Activated CD4-positive, alpha-beta T cell treated with anti-CD3 and anti-CD28 coated beads, Interleukin-2, amount 10 ng/mL, durations not matched to agents 7 days and 5 days (primary cell): ENCODE measurements around the gene HECW1. TPM values are rescaled to one million over a fixed set of nuclear protein-coding genes. Genes with fewer than 3 reads are reported as not detected.

Source experiments
- CTCF ChIA-PET: fragments of 350-600 bp; sonication (Branson Sonifier 250); formaldehyde crosslinking; loops from one replicate; lab custom pipeline; 2021; ENCODE audit warnings: antibody characterized with exemption; lab: Charles Lee
- POLR2A ChIA-PET: fragments of 350-600 bp; sonication (Branson Sonifier 250); formaldehyde crosslinking; loops from one replicate; lab custom pipeline; 2021; ENCODE audit warnings: antibody characterized with exemption; lab: Charles Lee
- DNase-seq: peaks from one replicate; pipeline ENCODE4 v3.0.0-alpha.2; 2020
- H3K27ac Mint-ChIP-seq: one replicate; pipeline ENCODE4 v1.8.0; 2021; ENCODE audit warnings: mild to moderate bottlenecking, moderate library complexity, mixed read lengths
- H3K27me3 Mint-ChIP-seq: one replicate; pipeline ENCODE4 v1.8.0; 2021; ENCODE audit warnings: mixed read lengths
- H3K36me3 Mint-ChIP-seq: one replicate; pipeline ENCODE4 v1.8.0; 2021; ENCODE audit warnings: low read depth, mixed read lengths
- H3K4me1 Mint-ChIP-seq: one replicate; pipeline ENCODE4 v1.8.0; 2021; ENCODE audit warnings: mixed read lengths
- H3K4me3 Mint-ChIP-seq: one replicate; pipeline ENCODE4 v1.8.0; 2021; ENCODE audit warnings: mild to moderate bottlenecking, moderate library complexity, mixed read lengths
- H3K9me3 Mint-ChIP-seq: one replicate; pipeline ENCODE4 v1.8.0; 2021; ENCODE audit warnings: mixed read lengths
- total RNA-seq, 2 experiments: library from RNA; stranded (reverse); gene quantifications; one replicate each; pipeline ENCODE4 v1.2.3, GENCODE V29; 2021

HECW1 gene
- total RNA-seq, 2 experiments from 2014 or later = not detected

GRCh38 chr7:43274752-43275151, 162.3 kb downstream of the HECW1 start:
- Mint-ChIP-seq H3K4me3 (no peak overlapping the region), H3K27me3 (peaks cover 23% of the 10 kb centered on the region), H3K27ac (no peak overlapping the region), H3K4me1 (no peaks in the 10 kb centered on the region), H3K9me3 (no peaks in the 10 kb centered on the region), H3K36me3 (no peaks in the 10 kb centered on the region)
- CTCF ChIA-PET = no interaction called here
- POLR2A ChIA-PET = no interaction called here
- DNase-seq = no peak

DNA sequence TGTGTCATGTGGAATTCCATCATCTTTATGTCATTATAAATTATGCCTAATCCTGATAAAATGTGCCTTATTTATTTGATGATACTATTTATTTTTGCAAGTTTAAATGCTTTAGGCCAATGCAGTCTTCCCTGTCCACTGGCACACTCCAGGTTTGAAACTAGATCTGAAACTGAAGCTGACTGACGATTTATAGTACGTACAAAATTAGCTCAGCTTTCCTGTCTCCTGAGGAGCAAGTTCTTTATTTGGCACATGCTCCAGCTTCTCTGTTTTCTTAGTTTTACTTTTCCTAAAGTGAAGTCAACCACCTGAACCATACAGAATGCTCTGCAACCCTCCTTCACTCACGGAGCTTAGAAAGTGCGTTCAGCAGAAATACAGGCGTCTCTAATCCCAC, 164.1 kb downstream of the HECW1 start:
- CTCF ChIA-PET = no interaction called here
- Mint-ChIP-seq H3K4me3 (no peak overlapping the region), H3K36me3 (no peaks in the 10 kb centered on the region), H3K27ac (no peak overlapping the region), H3K27me3 (peaks cover 18% of the 10 kb centered on the region), H3K4me1 (no peaks in the 10 kb centered on the region), H3K9me3 (no peaks in the 10 kb centered on the region)
- POLR2A ChIA-PET = no interaction called here
- DNase-seq = no peak

- Mint-ChIP-seq H3K27me3 (peaks cover 15% of the 10 kb centered on the region), H3K36me3 (no peaks in the 10 kb centered on the region), H3K27ac (no peak overlapping the region), H3K4me1 (no peaks in the 10 kb centered on the region), H3K9me3 (no peaks in the 10 kb centered on the region), H3K4me3 (no peak overlapping the region)
- ChIA-PET POLR2A (no interaction called here), CTCF (interaction anchor here (0.6 kb wide), 1 partner anchor 44 kb away, joined by 3 read pairs; no protein-coding TSS in a partner anchor)
- no peak for DNase-seq
Measured at GRCh38 chr7:43278088-43278644, 165.7 kb downstream of the HECW1 start.

GRCh38 chr7:43281268-43281667, 168.8 kb downstream of the HECW1 start:
- Mint-ChIP-seq H3K4me1 (no peaks in the 10 kb centered on the region), H3K36me3 (no peaks in the 10 kb centered on the region), H3K27me3 (peaks cover 15% of the 10 kb centered on the region), H3K27ac (no peak overlapping the region), H3K4me3 (no peak overlapping the region), H3K9me3 (no peaks in the 10 kb centered on the region)
- DNase-seq = no peak
- POLR2A ChIA-PET = no interaction called here
- CTCF ChIA-PET = interaction anchor here (0.6 kb wide), 1 partner anchor 50 kb away, joined by 5 read pairs; no protein-coding TSS in a partner anchor

GRCh38 chr7:43283706-43284105, 171.3 kb downstream of the HECW1 start:
- ChIA-PET POLR2A (no interaction called here), CTCF (no interaction called here)
- Mint-ChIP-seq H3K4me1 (no peaks in the 10 kb centered on the region), H3K4me3 (no peak overlapping the region), H3K27ac (no peak overlapping the region), H3K27me3 (peaks cover 10% of the 10 kb centered on the region), H3K9me3 (no peaks in the 10 kb centered on the region), H3K36me3 (no peaks in the 10 kb centered on the region)
- no peak for DNase-seq

- CTCF ChIA-PET = no interaction called here
- H3K9me3 Mint-ChIP-seq = peaks cover 5% of the 10 kb centered on the region
- no peak for DNase-seq
- no peaks in the 10 kb centered on the region for H3K4me1 Mint-ChIP-seq
- POLR2A ChIA-PET = no interaction called here
- peaks cover under 1% of the 10 kb centered on the region for H3K27me3 Mint-ChIP-seq
- no peaks in the 10 kb centered on the region for H3K36me3 Mint-ChIP-seq
- H3K4me3 Mint-ChIP-seq = no peak overlapping the region
- no peak overlapping the region for H3K27ac Mint-ChIP-seq
Measured at GRCh38 chr7:43289826-43290225, 177.4 kb downstream of the HECW1 start.

- H3K27ac Mint-ChIP-seq = no peak overlapping the region
- peaks cover 5% of the 10 kb centered on the region for H3K9me3 Mint-ChIP-seq
- H3K4me1 Mint-ChIP-seq = no peaks in the 10 kb centered on the region
- no peak for DNase-seq
- peaks cover 3% of the 10 kb centered on the region for H3K27me3 Mint-ChIP-seq
- H3K4me3 Mint-ChIP-seq = no peak overlapping the region
- ChIA-PET POLR2A (no interaction called here), CTCF (no interaction called here)
- no peaks in the 10 kb centered on the region for H3K36me3 Mint-ChIP-seq
Measured at GRCh38 chr7:43290978-43291377, 178.5 kb downstream of the HECW1 start.

DNA sequence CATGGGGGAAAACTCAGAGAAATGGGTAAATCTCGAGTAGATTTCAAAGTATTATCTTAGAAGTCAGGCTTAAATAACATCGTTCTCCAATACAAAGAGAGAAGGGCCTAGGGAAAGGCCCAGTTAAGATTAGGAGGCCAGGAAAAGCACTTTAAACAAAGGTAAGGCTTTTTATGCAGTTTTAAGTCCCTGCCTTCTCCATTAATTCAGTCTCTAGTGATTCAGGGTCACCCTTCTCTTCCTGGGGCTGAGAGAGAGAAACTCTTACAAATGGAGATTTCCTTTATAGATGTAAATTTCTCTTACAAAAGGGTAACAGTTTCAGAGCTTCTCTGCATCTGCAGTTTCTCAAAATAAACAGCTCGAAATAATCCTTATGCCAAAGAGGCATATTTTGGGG, 179.3 kb downstream of the HECW1 start:
- H3K27ac Mint-ChIP-seq = no peak overlapping the region
- no peaks in the 10 kb centered on the region for H3K4me1 Mint-ChIP-seq
- H3K27me3 Mint-ChIP-seq = peaks cover 3% of the 10 kb centered on the region
- H3K36me3 Mint-ChIP-seq = no peaks in the 10 kb centered on the region
- H3K9me3 Mint-ChIP-seq = peaks cover 5% of the 10 kb centered on the region
- ChIA-PET CTCF (no interaction called here), POLR2A (no interaction called here)
- no peak overlapping the region for H3K4me3 Mint-ChIP-seq
- no peak for DNase-seq

DNA sequence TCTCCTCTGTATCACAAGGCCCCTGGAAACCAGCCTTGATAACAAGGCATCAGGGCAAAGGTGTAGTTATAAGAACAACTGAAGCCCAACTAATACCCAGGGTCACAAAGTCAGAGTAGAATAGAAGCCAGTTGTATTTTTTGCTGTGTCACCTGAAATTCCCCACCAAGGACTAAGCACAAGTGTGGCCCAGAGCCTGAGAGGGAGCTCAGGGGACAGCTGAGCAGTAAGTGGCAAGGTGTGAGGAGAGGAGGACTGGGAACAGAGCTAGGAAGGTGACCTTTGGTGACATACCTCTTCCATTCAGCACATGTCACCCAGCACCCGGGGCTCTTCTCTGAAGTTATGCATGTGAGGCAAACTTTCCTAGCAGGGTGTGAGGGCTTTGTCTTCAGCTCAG, 179.9 kb downstream of the HECW1 start:
- Mint-ChIP-seq H3K27me3 (peaks cover 3% of the 10 kb centered on the region), H3K27ac (no peak overlapping the region)

GRCh38 chr7:43294080-43294630, 181.7 kb downstream of the HECW1 start:
- no peaks in the 10 kb centered on the region for H3K4me1 Mint-ChIP-seq
- no peak overlapping the region for H3K27ac Mint-ChIP-seq
- ChIA-PET POLR2A (no interaction called here), CTCF (interaction anchor here (1.2 kb wide), 1 partner anchor 11 kb away, joined by 3 read pairs; no protein-coding TSS in a partner anchor)
- no peak overlapping the region for H3K4me3 Mint-ChIP-seq
- H3K27me3 Mint-ChIP-seq = peaks cover 6% of the 10 kb centered on the region
- peaks cover 5% of the 10 kb centered on the region for H3K9me3 Mint-ChIP-seq
- no peaks in the 10 kb centered on the region for H3K36me3 Mint-ChIP-seq
- DNase-seq = no peak

More for the DNA sequence above, 179.9 kb downstream of the HECW1 start:
- no peaks in the 10 kb centered on the region for H3K36me3 Mint-ChIP-seq
- ChIA-PET CTCF (no interaction called here), POLR2A (no interaction called here)
- H3K9me3 Mint-ChIP-seq = peaks cover 5% of the 10 kb centered on the region
- DNase-seq = no peak
- no peak overlapping the region for H3K4me3 Mint-ChIP-seq
- H3K4me1 Mint-ChIP-seq = no peaks in the 10 kb centered on the region

DNA sequence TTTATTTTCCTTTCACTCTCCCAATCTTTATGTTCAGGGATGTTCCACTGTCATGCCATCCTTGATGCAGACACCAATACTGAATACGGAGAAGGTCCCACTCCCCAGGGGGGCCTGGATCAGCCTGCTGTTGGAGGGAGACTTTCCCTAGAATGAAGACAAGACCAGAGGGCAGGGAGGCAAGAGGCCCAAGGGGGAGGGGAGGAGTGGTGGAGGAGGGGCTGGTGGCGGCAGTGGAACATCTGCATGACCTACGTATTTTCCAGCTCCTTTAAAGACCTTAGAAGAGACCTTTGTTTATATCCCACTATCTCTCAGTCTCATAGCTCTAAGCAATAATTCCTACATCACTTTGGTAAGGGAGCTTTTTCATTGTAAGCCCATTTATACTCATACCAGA, 183.0 kb downstream of the HECW1 start:
- Mint-ChIP-seq H3K9me3 (peaks cover 5% of the 10 kb centered on the region), H3K36me3 (no peaks in the 10 kb centered on the region), H3K4me3 (no peak overlapping the region), H3K27me3 (peaks cover 9% of the 10 kb centered on the region), H3K27ac (no peak overlapping the region), H3K4me1 (no peaks in the 10 kb centered on the region)
- DNase-seq = no peak
- ChIA-PET CTCF (interaction anchor here (1.2 kb wide), 1 partner anchor 10 kb away, joined by 3 read pairs; no protein-coding TSS in a partner anchor), POLR2A (no interaction called here)

DNA sequence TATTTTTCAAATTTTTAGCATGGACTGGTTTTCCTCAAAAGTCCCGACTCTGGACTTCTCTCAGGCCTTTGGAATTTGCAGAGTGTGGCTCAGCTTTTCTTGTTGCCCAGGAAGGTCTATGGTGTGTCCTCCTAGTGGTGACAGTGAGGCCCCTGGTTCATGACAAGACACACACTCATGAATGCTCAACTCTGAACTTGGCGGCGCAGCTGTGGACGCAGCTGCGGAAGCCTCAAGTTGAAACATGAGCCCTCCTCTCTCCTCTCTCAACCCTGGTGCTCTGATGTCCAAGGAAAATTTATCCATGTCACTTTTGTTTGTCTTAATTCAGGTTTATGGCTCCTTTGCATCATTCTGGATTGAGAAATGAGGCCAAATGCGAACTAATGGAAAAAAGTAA, 183.9 kb downstream of the HECW1 start:
- no peak for DNase-seq
- peaks cover 2% of the 10 kb centered on the region for H3K9me3 Mint-ChIP-seq
- no peaks in the 10 kb centered on the region for H3K4me1 Mint-ChIP-seq
- H3K27me3 Mint-ChIP-seq = peaks cover 10% of the 10 kb centered on the region
- H3K27ac Mint-ChIP-seq = no peak overlapping the region
- no peak overlapping the region for H3K4me3 Mint-ChIP-seq
- POLR2A ChIA-PET = no interaction called here
- H3K36me3 Mint-ChIP-seq = no peaks in the 10 kb centered on the region
- CTCF ChIA-PET = no interaction called here

DNA sequence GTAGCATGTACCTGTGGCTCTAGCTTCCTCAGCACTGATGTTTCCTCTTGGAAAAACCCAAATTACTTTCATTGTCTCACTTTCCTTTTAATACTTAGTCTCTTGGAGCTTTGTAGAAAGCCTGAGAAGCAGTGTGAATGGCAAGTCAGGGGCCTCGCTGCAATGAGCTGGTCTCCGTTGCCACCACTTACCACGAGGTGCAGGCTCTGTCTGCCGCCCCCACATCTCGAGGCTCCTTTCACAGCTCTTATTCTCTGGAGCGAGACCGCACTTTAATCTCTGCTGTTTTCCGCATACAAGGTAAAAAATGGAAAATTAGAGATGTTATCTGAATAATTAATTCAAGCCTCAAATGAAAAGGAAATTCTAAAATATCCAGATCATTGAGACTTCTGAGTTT, 186.2 kb downstream of the HECW1 start:
- H3K27ac Mint-ChIP-seq = no peak overlapping the region
- CTCF ChIA-PET = no interaction called here
- H3K4me1 Mint-ChIP-seq = no peaks in the 10 kb centered on the region

GRCh38 chr7:43300121-43300520, 187.7 kb downstream of the HECW1 start:
- Mint-ChIP-seq H3K9me3 (no peaks in the 10 kb centered on the region), H3K4me1 (no peaks in the 10 kb centered on the region), H3K27ac (no peak overlapping the region), H3K4me3 (no peak overlapping the region), H3K27me3 (peaks cover 8% of the 10 kb centered on the region), H3K36me3 (no peaks in the 10 kb centered on the region)
- ChIA-PET CTCF (no interaction called here), POLR2A (no interaction called here)
- no peak for DNase-seq

More for the DNA sequence above, 186.2 kb downstream of the HECW1 start:
- no peaks in the 10 kb centered on the region for H3K36me3 Mint-ChIP-seq
- no peak for DNase-seq
- POLR2A ChIA-PET = no interaction called here
- no peak overlapping the region for H3K4me3 Mint-ChIP-seq
- peaks cover 11% of the 10 kb centered on the region for H3K27me3 Mint-ChIP-seq
- H3K9me3 Mint-ChIP-seq = no peaks in the 10 kb centered on the region
